ENCODE data around the gene NRBF2. TPM values are rescaled to one million over a fixed set of nuclear protein-coding genes. Genes with fewer than 3 reads are reported as not detected.

The NRBF2 gene
- total and polyA plus RNA-seq, 9 of the 15 experiments (the other 6 are each of a cell fraction or from before 2014, with no cell fraction given): 20.8 to 52.1 (median 30.5) TPM

- TF ChIP-seq NR0B1 (IDR thresholded peaks at IDR 0.05; ENCODE audit: partially characterized antibody) (no peak), USF1 (CRISPR knock-in tag; IDR thresholded peaks at IDR 0.05) (no peak), TBL1XR1 (IDR thresholded peaks at IDR 0.05; ENCODE audit: low read length in 2 of 2) (0 out of 4 replicates have a peak, but pooled peaks of 1 of the 2 experiments have one; percentile 7), PHB2 (IDR thresholded peaks at IDR 0.05; ENCODE audit: low read depth) (no peak), ZNF444 (CRISPR knock-in tag; IDR thresholded peaks at IDR 0.05) (no peak), CEBPB (tag; IDR thresholded peaks at IDR 0.05) (peak; percentile 33; the same call in 1 of the 2 replicates), NR2C2 (CRISPR knock-in tag; IDR thresholded peaks at IDR 0.05) (no peak), NR2C2 (tag; IDR thresholded peaks at IDR 0.05) (no peak), ZNF239 (CRISPR knock-in tag; IDR thresholded peaks at IDR 0.05) (no peak)
Measured at GRCh38 chr10:63166742-63167258, 33.7 kb downstream of the NRBF2 start (continued).
